ENCODE results near the gene CNST. TPM values are rescaled to one million over a fixed set of nuclear protein-coding genes. Genes with fewer than 3 reads are reported as not detected.

The CNST gene
- total and polyA plus RNA-seq, 7 experiments from 2014 or later, result 30.5 to 111 (median 77.5) TPM

- no peaks in the 10 kb centered on the region for H3K9me3 Mint-ChIP-seq
- DNase-seq (peak in 1 of 9 donors; percentile 11), ATAC-seq (no peak)
- H3K27ac ChIP-seq (ENCODE audit: low read depth, low read length), result peak overlapping the region; percentile 48
- H3K27me3 Mint-ChIP-seq, result no peaks in the 10 kb centered on the region
- peak overlapping the region; percentile 29 to 98 (median 87) for H3K27ac Mint-ChIP-seq
- peaks cover 45 to 86% (median 64%) of the 10 kb centered on the region in 7 donors for H3K4me1 Mint-ChIP-seq
- CTCF ChIA-PET, result no interaction called here
- H3K36me3 Mint-ChIP-seq, result peaks cover 4 to 25% (median 15%) of the 10 kb centered on the region in 5 donors
- H3K4me3 Mint-ChIP-seq, result peak overlapping the region; percentile 30 to 91 (median 72)
- intact Hi-C loops (cut with micrococcal nuclease), result no loop called here
- H3K4me3 ChIP-seq (ENCODE audit: low read length), result no peak overlapping the region
- no peaks in the 10 kb centered on the region for H3K27me3 ChIP-seq (ENCODE audit: control insufficient read depth in 2 of 2, insufficient read depth in 2 of 2, low read length in 2 of 2)
- H3K36me3 ChIP-seq (ENCODE audit: control insufficient read depth in 2 of 3, insufficient read depth in 3 of 3, low read length in 3 of 3), result no peaks in the 10 kb centered on the region
- H3K9me3 ChIP-seq (ENCODE audit: control insufficient read depth in 2 of 3, low read length in 3 of 3), result no peaks in the 10 kb centered on the region
- POLR2A ChIA-PET, result interaction anchor here (1.7 kb wide), 1 partner anchor 13 kb away, joined by 3 read pairs; no protein-coding TSS in a partner anchor
- peaks cover 26 to 62% of the 10 kb centered on the region in 2 donors for H3K4me1 ChIP-seq (ENCODE audit: control insufficient read depth in 2 of 2, insufficient read depth in 2 of 2, low read length in 2 of 2)
Observed at GRCh38 chr1:246572785-246573184, 6.5 kb downstream of the CNST start.

- intact Hi-C loops (cut with micrococcal nuclease), result no loop called here
- peaks cover 19 to 62% of the 10 kb centered on the region in 2 donors for H3K4me1 ChIP-seq (ENCODE audit: control insufficient read depth in 2 of 2, insufficient read depth in 2 of 2, low read length in 2 of 2)
Observed at GRCh38 chr1:246573491-246573890, 7.2 kb downstream of the CNST start.

GRCh38 chr1:246576709-246577032 is 10.4 kb downstream of the CNST start:
- peaks cover 4 to 56% of the 10 kb centered on the region in 2 donors for H3K4me1 ChIP-seq (ENCODE audit: control insufficient read depth in 2 of 2, insufficient read depth in 2 of 2, low read length in 2 of 2)
- no peak for DNase-seq
- no peaks in the 10 kb centered on the region for H3K27me3 ChIP-seq (ENCODE audit: control insufficient read depth in 2 of 2, insufficient read depth in 2 of 2, low read length in 2 of 2)
- H3K36me3 Mint-ChIP-seq, result peaks cover 0 to 26% (median 18%) of the 10 kb centered on the region in 5 donors
- no peak for ATAC-seq
- intact Hi-C loops (cut with micrococcal nuclease), result loop anchor here in 1 of 2 donors (1.0 kb wide), 2 partner anchors 9 to 15 kb away; no protein-coding TSS in a partner anchor
- peak overlapping the region; percentile 68 for H3K27ac ChIP-seq (ENCODE audit: low read depth, low read length)
- no peaks in the 10 kb centered on the region for H3K36me3 ChIP-seq (ENCODE audit: control insufficient read depth in 2 of 3, insufficient read depth in 3 of 3, low read length in 3 of 3)
- H3K27ac Mint-ChIP-seq, result peak overlapping the region in 7 of 9 donors; percentile 78 to 90 (median 84)
- ChIA-PET CTCF (no interaction called here), POLR2A (interaction anchor here (0.9 to 1.4 kb wide), 2 partner anchors 9 to 17 kb away, joined by 3 read pairs; no protein-coding TSS in a partner anchor)
- no peaks in the 10 kb centered on the region for H3K9me3 Mint-ChIP-seq
- H3K4me3 Mint-ChIP-seq, result peak overlapping the region in 8 of 10 donors; percentile 52 to 87 (median 84)
- H3K9me3 ChIP-seq (ENCODE audit: control insufficient read depth in 2 of 3, low read length in 3 of 3), result no peaks in the 10 kb centered on the region
- H3K4me1 Mint-ChIP-seq, result peaks cover 41 to 91% (median 74%) of the 10 kb centered on the region in 7 donors
- H3K4me3 ChIP-seq (ENCODE audit: low read length), result no peak overlapping the region
- no peaks in the 10 kb centered on the region for H3K27me3 Mint-ChIP-seq

More at GRCh38 chr1:246573491-246573890, 7.2 kb downstream of the CNST start:
- H3K27me3 ChIP-seq (ENCODE audit: control insufficient read depth in 2 of 2, insufficient read depth in 2 of 2, low read length in 2 of 2), result no peaks in the 10 kb centered on the region
- H3K27ac ChIP-seq (ENCODE audit: low read depth, low read length), result peak overlapping the region; percentile 48
- peaks cover 4 to 26% (median 15%) of the 10 kb centered on the region in 5 donors for H3K36me3 Mint-ChIP-seq
- H3K9me3 ChIP-seq (ENCODE audit: control insufficient read depth in 2 of 3, low read length in 3 of 3), result no peaks in the 10 kb centered on the region
- H3K27me3 Mint-ChIP-seq, result no peaks in the 10 kb centered on the region
- H3K27ac Mint-ChIP-seq, result peak overlapping the region; percentile 33 to 98 (median 87)
- no peaks in the 10 kb centered on the region for H3K9me3 Mint-ChIP-seq
- peak overlapping the region in 9 of 10 donors; percentile 56 to 91 (median 73) for H3K4me3 Mint-ChIP-seq
- POLR2A ChIA-PET, result interaction anchor here (1.1 to 1.7 kb wide), 4 partner anchors 9 to 18 kb away, joined by 3 to 8 read pairs (median 4); no protein-coding TSS in a partner anchor
- ATAC-seq (no peak), DNase-seq (no peak)
- no peaks in the 10 kb centered on the region for H3K36me3 ChIP-seq (ENCODE audit: control insufficient read depth in 2 of 3, insufficient read depth in 3 of 3, low read length in 3 of 3)
- CTCF ChIA-PET, result interaction anchor here (0.7 to 0.8 kb wide), 2 partner anchors 12 to 77 kb away, joined by 3 read pairs; no protein-coding TSS in a partner anchor
- H3K4me1 Mint-ChIP-seq, result peaks cover 45 to 86% (median 64%) of the 10 kb centered on the region in 7 donors
- peak overlapping the region; percentile 31 for H3K4me3 ChIP-seq (ENCODE audit: low read length)

GRCh38 chr1:246577082-246577719 is 10.9 kb downstream of the CNST start:
- Mint-ChIP-seq H3K27me3 (no peaks in the 10 kb centered on the region), H3K9me3 (no peaks in the 10 kb centered on the region), H3K4me1 (peaks cover 44 to 93% (median 78%) of the 10 kb centered on the region in 7 donors), H3K27ac (peak overlapping the region; percentile 24 to 90 (median 82)), H3K4me3 (peak overlapping the region; percentile 52 to 87 (median 81)), H3K36me3 (peaks cover 0 to 29% (median 21%) of the 10 kb centered on the region in 5 donors)
- Histone ChIP-seq H3K9me3 (ENCODE audit: control insufficient read depth in 2 of 3, low read length in 3 of 3) (no peaks in the 10 kb centered on the region), H3K4me1 (ENCODE audit: control insufficient read depth in 2 of 2, insufficient read depth in 2 of 2, low read length in 2 of 2) (peaks cover 0 to 52% of the 10 kb centered on the region in 2 donors), H3K27ac (ENCODE audit: low read depth, low read length) (peak overlapping the region; percentile 68), H3K36me3 (ENCODE audit: control insufficient read depth in 2 of 3, insufficient read depth in 3 of 3, low read length in 3 of 3) (peaks cover 0 to 3% (median 0%) of the 10 kb centered on the region in 3 experiments), H3K27me3 (ENCODE audit: control insufficient read depth in 2 of 2, insufficient read depth in 2 of 2, low read length in 2 of 2) (no peaks in the 10 kb centered on the region), H3K4me3 (ENCODE audit: low read length) (no peak overlapping the region)
- DNase-seq (peak in 4 of 9 donors; percentile 19 to 45 (median 25)), ATAC-seq (peak; percentile 81)
- POLR2A ChIA-PET, result interaction anchor here (0.9 kb wide), 1 partner anchor 10 kb away, joined by 3 read pairs; no protein-coding TSS in a partner anchor
- CTCF ChIA-PET, result no interaction called here
- intact Hi-C loops (cut with micrococcal nuclease), result loop anchor here in 1 of 2 donors (1.0 kb wide), 2 partner anchors 10 to 14 kb away; no protein-coding TSS in a partner anchor

GRCh38 chr1:246577720-246578106 is 11.5 kb downstream of the CNST start:
- no peaks in the 10 kb centered on the region for H3K9me3 Mint-ChIP-seq
- no peaks in the 10 kb centered on the region for H3K9me3 ChIP-seq (ENCODE audit: control insufficient read depth in 2 of 3, low read length in 3 of 3)
- no peaks in the 10 kb centered on the region for H3K27me3 Mint-ChIP-seq
- H3K36me3 Mint-ChIP-seq, result peaks cover 0 to 35% (median 24%) of the 10 kb centered on the region in 5 donors
- H3K4me3 Mint-ChIP-seq, result peak overlapping the region; percentile 2 to 87 (median 81)
- H3K4me1 ChIP-seq (ENCODE audit: control insufficient read depth in 2 of 2, insufficient read depth in 2 of 2, low read length in 2 of 2), result peaks cover 0 to 53% of the 10 kb centered on the region in 2 donors
- H3K27me3 ChIP-seq (ENCODE audit: control insufficient read depth in 2 of 2, insufficient read depth in 2 of 2, low read length in 2 of 2), result no peaks in the 10 kb centered on the region
- H3K36me3 ChIP-seq (ENCODE audit: control insufficient read depth in 2 of 3, insufficient read depth in 3 of 3, low read length in 3 of 3), result peaks cover 0 to 8% (median 0%) of the 10 kb centered on the region in 3 experiments
- H3K27ac ChIP-seq (ENCODE audit: low read depth, low read length), result peak overlapping the region; percentile 68
- ChIA-PET CTCF (no interaction called here), POLR2A (interaction anchor here (0.7 kb wide), 1 partner anchor 61 kb away, joined by 4 read pairs; no protein-coding TSS in a partner anchor)
- ATAC-seq, result no peak
- H3K4me3 ChIP-seq (ENCODE audit: low read length), result no peak overlapping the region
- H3K27ac Mint-ChIP-seq, result peak overlapping the region; percentile 36 to 90 (median 82)
- intact Hi-C loops (cut with micrococcal nuclease), result loop anchor here in 1 of 2 donors (1.0 kb wide), 2 partner anchors 10 to 14 kb away; no protein-coding TSS in a partner anchor
- peaks cover 46 to 93% (median 82%) of the 10 kb centered on the region in 7 donors for H3K4me1 Mint-ChIP-seq
- DNase-seq, result no peak

GRCh38 chr1:246579818-246580217 is 13.6 kb downstream of the CNST start:
- ATAC-seq (peak; percentile 42), DNase-seq (no peak)
- Histone ChIP-seq H3K36me3 (ENCODE audit: control insufficient read depth in 2 of 3, insufficient read depth in 3 of 3, low read length in 3 of 3) (peaks cover 0 to 17% (median 0%) of the 10 kb centered on the region in 3 experiments), H3K9me3 (ENCODE audit: control insufficient read depth in 2 of 3, low read length in 3 of 3) (no peaks in the 10 kb centered on the region), H3K4me3 (ENCODE audit: low read length) (no peak overlapping the region), H3K4me1 (ENCODE audit: control insufficient read depth in 2 of 2, insufficient read depth in 2 of 2, low read length in 2 of 2) (peaks cover 0 to 55% of the 10 kb centered on the region in 2 donors), H3K27me3 (ENCODE audit: control insufficient read depth in 2 of 2, insufficient read depth in 2 of 2, low read length in 2 of 2) (no peaks in the 10 kb centered on the region), H3K27ac (ENCODE audit: low read depth, low read length) (peak overlapping the region; percentile 15)
- H3K36me3 Mint-ChIP-seq, result peaks cover 0 to 50% (median 40%) of the 10 kb centered on the region in 5 donors
- H3K4me1 Mint-ChIP-seq, result peaks cover 47 to 98% (median 91%) of the 10 kb centered on the region in 7 donors
- H3K27me3 Mint-ChIP-seq, result no peaks in the 10 kb centered on the region
- ChIA-PET POLR2A (interaction anchor here (0.6 to 1.9 kb wide), 4 partner anchors 10 to 823 kb away, joined by 5 to 10 read pairs (median 6); partner anchors contain the start of genes CNST and TFB2M), CTCF (interaction anchor here (1.1 kb wide), 1 partner anchor 14 kb away, joined by 3 read pairs; the partner anchor contains the start of genes CNST and TFB2M)
- H3K4me3 Mint-ChIP-seq, result peak overlapping the region in 9 of 10 donors; percentile 30 to 87 (median 55)
- intact Hi-C loops (cut with micrococcal nuclease), result no loop called here
- H3K9me3 Mint-ChIP-seq, result no peaks in the 10 kb centered on the region
- H3K27ac Mint-ChIP-seq, result peak overlapping the region in 5 of 9 donors; percentile 0 to 62 (median 51)
